Brain pericyte (primary cell): ENCODE data around the gene WDR26.

Source experiments
- DNase-seq: peaks from one replicate; pipeline ENCODE4 v3.0.0-alpha.2; 2012; ENCODE audit warnings: low read depth, low spot score

Gene WDR26

GRCh38 chr1:224393294-224393693 is 41.3 kb downstream of the WDR26 start:
- no peak for DNase-seq

GRCh38 chr1:224392411-224393249 is 42.0 kb downstream of the WDR26 start:
- DNase-seq, result no peak

GRCh38 chr1:224390517-224390916 is 44.1 kb downstream of the WDR26 start:
- DNase-seq, result no peak

- no peak for DNase-seq
Observed at GRCh38 chr1:224387943-224388342, 46.7 kb downstream of the WDR26 start.

- no peak for DNase-seq
Observed at GRCh38 chr1:224387302-224387912, 47.2 kb downstream of the WDR26 start.

GRCh38 chr1:224383218-224383617 is 51.4 kb downstream of the WDR26 start:
- DNase-seq, result no peak

GRCh38 chr1:224381880-224382548 is 52.6 kb downstream of the WDR26 start:
- DNase-seq, result no peak

- no peak for DNase-seq
Observed at GRCh38 chr1:224380003-224380402, 54.6 kb downstream of the WDR26 start.

GRCh38 chr1:224378855-224379631 is 55.6 kb downstream of the WDR26 start:
- no peak for DNase-seq

- no peak for DNase-seq
Observed at GRCh38 chr1:224377676-224378006, 57.0 kb downstream of the WDR26 start.

- no peak for DNase-seq
Observed at GRCh38 chr1:224375059-224375458, 59.5 kb downstream of the WDR26 start.

- DNase-seq, result no peak
Observed at GRCh38 chr1:224373008-224373590, 61.5 kb downstream of the WDR26 start.

- no peak for DNase-seq
Observed at GRCh38 chr1:224368409-224368808, 66.2 kb downstream of the WDR26 start.

- DNase-seq, result no peak
Observed at GRCh38 chr1:224359207-224359606, 75.4 kb downstream of the WDR26 start.

GRCh38 chr1:224358237-224358636 is 76.4 kb downstream of the WDR26 start:
- DNase-seq, result no peak

- DNase-seq, result no peak
Observed at GRCh38 chr1:224357626-224358124, 76.9 kb downstream of the WDR26 start.

- DNase-seq, result peak; percentile 72
Observed at GRCh38 chr1:224356685-224357625, 77.6 kb downstream of the WDR26 start, which contains the start of gene CNIH4. Gene CNIH4 (plus strand): TSS chr1:224356879. CDS start chr1:224356925, 46 bp downstream.

GRCh38 chr1:224353975-224354925 is 80.3 kb downstream of the WDR26 start:
- no peak for DNase-seq
